ENCODE data around the gene TRMT61B.

GRCh38 chr2:28902584-28902983 is 32.5 kb upstream of the TRMT61B start:
- TF ChIP-seq, protein P1, sequence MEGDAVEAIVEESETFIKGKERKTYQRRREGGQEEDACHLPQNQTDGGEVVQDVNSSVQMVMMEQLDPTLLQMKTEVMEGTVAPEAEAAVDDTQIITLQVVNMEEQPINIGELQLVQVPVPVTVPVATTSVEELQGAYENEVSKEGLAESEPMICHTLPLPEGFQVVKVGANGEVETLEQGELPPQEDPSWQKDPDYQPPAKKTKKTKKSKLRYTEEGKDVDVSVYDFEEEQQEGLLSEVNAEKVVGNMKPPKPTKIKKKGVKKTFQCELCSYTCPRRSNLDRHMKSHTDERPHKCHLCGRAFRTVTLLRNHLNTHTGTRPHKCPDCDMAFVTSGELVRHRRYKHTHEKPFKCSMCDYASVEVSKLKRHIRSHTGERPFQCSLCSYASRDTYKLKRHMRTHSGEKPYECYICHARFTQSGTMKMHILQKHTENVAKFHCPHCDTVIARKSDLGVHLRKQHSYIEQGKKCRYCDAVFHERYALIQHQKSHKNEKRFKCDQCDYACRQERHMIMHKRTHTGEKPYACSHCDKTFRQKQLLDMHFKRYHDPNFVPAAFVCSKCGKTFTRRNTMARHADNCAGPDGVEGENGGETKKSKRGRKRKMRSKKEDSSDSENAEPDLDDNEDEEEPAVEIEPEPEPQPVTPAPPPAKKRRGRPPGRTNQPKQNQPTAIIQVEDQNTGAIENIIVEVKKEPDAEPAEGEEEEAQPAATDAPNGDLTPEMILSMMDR (conservative IDR thresholded peaks at IDR 0.05 in 1 of 2, IDR thresholded peaks at IDR 0.05 in 1 of 2; ENCODE audit: low read depth in 1 of 2, low read length in 2 of 2) = no peak
- no peak for TF ChIP-seq EZH2 (IDR thresholded peaks at IDR 0.05; ENCODE audit: low read length, missing control alignments)
